ENCODE measurements around the gene KRT13. TPM values are rescaled to one million over a fixed set of nuclear protein-coding genes. Genes with fewer than 3 reads are reported as not detected.

The KRT13 gene
- total RNA-seq, 1 experiment from 2014 or later = 606 TPM

GRCh38 chr17:41463746-41464145, 41.7 kb downstream of the KRT13 start:
- no peak for TF ChIP-seq CTCF (conservative IDR thresholded peaks at IDR 0.05)
- TF ChIP-seq EZH2 (IDR thresholded peaks at IDR 0.05; ENCODE audit: low read depth) = no peak
- H3F3A ChIP-seq (ENCODE audit: insufficient read depth, low read depth) = peaks cover 10% of the 10 kb centered on the region; the same call in 1 of the 2 replicates
- 0 out of 2 replicates have a peak overlapping the region, but pooled peaks have one; percentile 39 for H3K4me2 ChIP-seq
- no TSS peak for BruUV-seq (replicated peaks)
- H4K20me1 ChIP-seq (ENCODE audit: insufficient read depth) = no peaks in the 10 kb centered on the region
- CTCF ChIA-PET = interaction anchor here (0.6 to 0.7 kb wide), 2 partner anchors 62 to 132 kb away, joined by 3 to 14 read pairs; no protein-coding TSS in a partner anchor
- POLR2A ChIA-PET (ENCODE audit: unreplicated experiment) = interaction anchor here (0.5 kb wide), 1 partner anchor 608 kb away, joined by 4 read pairs; no protein-coding TSS in a partner anchor
- no peaks in the 10 kb centered on the region for H3K36me3 ChIP-seq (ENCODE audit: low read depth)
- intact Hi-C loops (cut with micrococcal nuclease; ENCODE audit: unreplicated experiment) = no loop called here
- DNase-seq = no peak
- no peak overlapping the region for H2AFZ ChIP-seq
- no peaks in the 10 kb centered on the region for H3K9me2 ChIP-seq (ENCODE audit: insufficient read depth)
- peaks cover 20% of the 10 kb centered on the region for H3K4me1 ChIP-seq (replicated peaks; ENCODE audit: insufficient read depth)
- H3K27me3 ChIP-seq (ENCODE audit: insufficient read depth, low read depth) = no peaks in the 10 kb centered on the region
- no peak overlapping the region for H3K4me3 ChIP-seq
- H3K27ac ChIP-seq = no peak overlapping the region
- H3K9me3 ChIP-seq (ENCODE audit: insufficient read depth, low read depth) = no peaks in the 10 kb centered on the region
- H3K79me2 ChIP-seq (ENCODE audit: low read depth) = no peaks in the 10 kb centered on the region

GRCh38 chr17:41462705-41463104, 42.7 kb downstream of the KRT13 start:
- TF ChIP-seq CTCF (conservative IDR thresholded peaks at IDR 0.05) (no peak), EZH2 (IDR thresholded peaks at IDR 0.05; ENCODE audit: low read depth) (no peak)
- CTCF ChIA-PET = no interaction called here
- Histone ChIP-seq H4K20me1 (ENCODE audit: insufficient read depth) (no peaks in the 10 kb centered on the region), H2AFZ (no peak overlapping the region), H3K27me3 (ENCODE audit: insufficient read depth, low read depth) (no peaks in the 10 kb centered on the region), H3F3A (ENCODE audit: insufficient read depth, low read depth) (peaks cover 10% of the 10 kb centered on the region; the same call in 1 of the 2 replicates), H3K36me3 (ENCODE audit: low read depth) (no peaks in the 10 kb centered on the region), H3K4me2 (no peak overlapping the region), H3K9me3 (ENCODE audit: insufficient read depth, low read depth) (no peaks in the 10 kb centered on the region), H3K79me2 (ENCODE audit: low read depth) (no peaks in the 10 kb centered on the region), H3K4me3 (no peak overlapping the region), H3K9me2 (ENCODE audit: insufficient read depth) (no peaks in the 10 kb centered on the region; the same call in 1 of the 2 replicates), H3K4me1 (replicated peaks; ENCODE audit: insufficient read depth) (peaks cover 20% of the 10 kb centered on the region), H3K27ac (no peak overlapping the region)
- intact Hi-C loops (cut with micrococcal nuclease; ENCODE audit: unreplicated experiment) = no loop called here
- POLR2A ChIA-PET (ENCODE audit: unreplicated experiment) = no interaction called here
- BruUV-seq (replicated peaks) = no TSS peak
- DNase-seq = no peak

DNA sequence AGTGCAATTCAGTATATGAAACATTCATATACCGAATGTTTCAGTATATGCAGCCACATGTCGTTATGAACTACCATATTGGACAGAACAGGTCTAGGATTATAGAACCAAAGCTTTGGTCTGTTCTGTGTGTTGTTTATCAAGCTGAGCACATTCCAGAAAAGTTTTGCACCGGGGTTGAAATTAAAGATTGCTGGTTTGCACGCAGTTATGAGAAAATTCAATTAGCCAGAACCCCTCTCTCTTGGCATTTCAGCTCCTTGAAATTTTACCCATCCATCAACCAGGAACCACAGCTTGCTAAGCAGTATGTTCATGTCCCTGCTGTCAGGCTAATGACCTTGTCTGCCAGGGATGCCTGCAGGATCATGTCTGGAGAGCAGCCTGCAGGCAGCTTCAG, 47.7 kb downstream of the KRT13 start:
- Histone ChIP-seq H3K9me3 (ENCODE audit: insufficient read depth, low read depth) (no peaks in the 10 kb centered on the region), H4K20me1 (ENCODE audit: insufficient read depth) (no peaks in the 10 kb centered on the region), H3K4me3 (no peak overlapping the region), H3K4me2 (no peak overlapping the region), H3F3A (ENCODE audit: insufficient read depth, low read depth) (no peaks in the 10 kb centered on the region), H3K4me1 (replicated peaks; ENCODE audit: insufficient read depth) (no peaks in the 10 kb centered on the region), H3K9me2 (ENCODE audit: insufficient read depth) (no peaks in the 10 kb centered on the region; the same call in 1 of the 2 replicates), H2AFZ (no peak overlapping the region), H3K27ac (no peak overlapping the region), H3K36me3 (ENCODE audit: low read depth) (no peaks in the 10 kb centered on the region), H3K27me3 (ENCODE audit: insufficient read depth, low read depth) (no peaks in the 10 kb centered on the region), H3K79me2 (ENCODE audit: low read depth) (no peaks in the 10 kb centered on the region)
- BruUV-seq (replicated peaks) = no TSS peak
- intact Hi-C loops (cut with micrococcal nuclease; ENCODE audit: unreplicated experiment) = no loop called here
- ChIA-PET CTCF (interaction anchor here (0.5 kb wide), 1 partner anchor 61 kb away, joined by 3 read pairs; no protein-coding TSS in a partner anchor), POLR2A (ENCODE audit: unreplicated experiment) (no interaction called here)
- no peak for TF ChIP-seq CTCF (conservative IDR thresholded peaks at IDR 0.05)
- no peak for TF ChIP-seq EZH2 (IDR thresholded peaks at IDR 0.05; ENCODE audit: low read depth)
- no peak for DNase-seq
